ENCODE measurements around the gene FOSL1.

- no peak for TF ChIP-seq CTCF (IDR thresholded peaks at IDR 0.05)
- TF ChIP-seq POLR2A (IDR thresholded peaks at IDR 0.05; ENCODE audit: low read depth): no peak
- no peak for TF ChIP-seq EP300 (IDR thresholded peaks at IDR 0.05)
Observed at GRCh38 chr11:65920372-65920802, 20.2 kb upstream of the FOSL1 start.
